DMS153 (cell line): ENCODE results near the gene ADRB2.
"Not testable (repeated sequence)": the region's sequence is repeated elsewhere in the genome, so short reads cannot be mapped to it uniquely, and the experiment has no call there.

Source experiments
- DNase-seq: peaks from one replicate; lab custom pipeline; 2025; lab: John Stamatoyannopoulos, UW

The ADRB2 gene

GRCh38 chr5:148856009-148856367, 29.6 kb downstream of the ADRB2 start:
- no peak for DNase-seq

GRCh38 chr5:148856424-148856823, 30.0 kb downstream of the ADRB2 start:
- no peak for DNase-seq

- DNase-seq = no peak
Observed at GRCh38 chr5:148857474-148857873, 31.1 kb downstream of the ADRB2 start.

- no peak for DNase-seq
Observed at GRCh38 chr5:148858106-148858505, 31.7 kb downstream of the ADRB2 start.

DNA sequence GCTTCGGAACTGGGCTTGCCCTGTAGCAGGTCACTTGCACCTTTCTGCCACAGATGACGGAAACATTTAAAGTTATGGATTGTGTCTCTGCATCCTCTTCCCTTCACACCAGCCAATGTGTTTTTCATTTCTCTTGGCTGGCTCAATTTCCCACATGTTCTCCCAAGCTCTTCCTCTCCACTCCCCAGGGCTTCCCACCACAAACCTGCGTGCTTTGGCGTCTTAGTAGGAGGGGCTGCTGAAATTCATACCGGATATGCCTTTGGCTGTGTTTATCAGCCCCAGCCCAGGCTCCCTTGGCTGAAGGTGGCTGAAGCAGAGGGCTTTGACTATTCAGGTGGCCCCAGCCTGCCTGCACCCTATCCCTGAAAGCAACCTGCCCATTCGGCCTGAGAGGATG, 32.1 kb downstream of the ADRB2 start:
- no peak for DNase-seq

GRCh38 chr5:148859703-148860102, 33.3 kb downstream of the ADRB2 start:
- no peak for DNase-seq

- no peak for DNase-seq
Observed at GRCh38 chr5:148860599-148860998, 34.2 kb downstream of the ADRB2 start.

GRCh38 chr5:148861088-148861487, 34.7 kb downstream of the ADRB2 start:
- DNase-seq = no peak

DNA sequence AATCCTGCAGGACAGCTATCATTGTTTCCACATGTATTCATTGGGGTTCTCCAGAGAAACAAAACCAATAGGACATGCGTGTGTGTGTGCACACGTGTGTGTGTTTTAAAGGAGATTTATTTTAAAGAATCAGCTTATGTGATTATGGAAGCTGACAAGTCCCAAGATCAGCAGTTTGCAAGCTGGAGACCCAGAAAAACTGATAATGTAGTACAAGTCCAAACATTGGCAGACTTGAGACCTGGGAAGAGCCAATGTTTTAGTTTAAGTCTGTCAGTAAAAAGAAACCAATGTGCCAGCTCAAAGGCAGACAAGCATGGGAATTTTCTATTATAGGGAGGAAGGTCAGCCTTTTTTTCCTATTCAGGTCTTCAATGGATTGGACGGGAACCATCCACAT, 35.3 kb downstream of the ADRB2 start:
- no peak for DNase-seq

DNA sequence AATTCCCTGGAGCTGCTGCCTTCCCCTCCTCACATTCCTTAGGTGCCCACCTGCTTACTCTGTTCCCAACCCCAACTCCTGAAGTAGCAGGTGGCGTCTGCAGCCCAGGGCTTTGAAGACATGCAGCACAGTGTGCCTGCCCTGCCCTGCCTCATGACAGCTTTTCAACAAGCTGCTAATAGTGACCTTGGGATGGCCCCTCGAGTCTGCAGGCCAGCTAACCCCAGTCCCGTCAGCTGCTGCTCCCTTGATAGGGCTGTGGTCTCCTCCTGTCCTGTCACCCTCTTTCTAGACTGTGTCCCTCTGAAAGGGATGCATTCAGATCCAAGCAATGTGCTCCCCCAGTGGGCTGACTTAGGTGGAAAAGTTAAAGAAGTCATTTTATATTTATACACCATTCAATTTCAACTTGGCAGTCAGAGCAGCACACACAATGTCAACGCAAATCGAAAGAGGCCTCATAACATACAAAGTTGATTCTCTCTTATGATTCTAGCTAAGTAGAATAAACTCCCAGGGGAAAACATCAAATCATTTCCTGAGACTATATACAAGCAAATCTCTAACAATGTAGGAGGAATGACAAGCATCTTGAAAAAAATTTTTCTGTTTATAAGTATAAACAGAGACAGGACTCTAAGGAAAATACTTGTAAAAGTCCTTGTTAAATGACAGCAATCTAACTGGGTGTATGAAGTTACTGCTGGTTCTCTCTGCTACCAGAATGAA, 37.9 kb downstream of the ADRB2 start:
- DNase-seq = no peak

DNA sequence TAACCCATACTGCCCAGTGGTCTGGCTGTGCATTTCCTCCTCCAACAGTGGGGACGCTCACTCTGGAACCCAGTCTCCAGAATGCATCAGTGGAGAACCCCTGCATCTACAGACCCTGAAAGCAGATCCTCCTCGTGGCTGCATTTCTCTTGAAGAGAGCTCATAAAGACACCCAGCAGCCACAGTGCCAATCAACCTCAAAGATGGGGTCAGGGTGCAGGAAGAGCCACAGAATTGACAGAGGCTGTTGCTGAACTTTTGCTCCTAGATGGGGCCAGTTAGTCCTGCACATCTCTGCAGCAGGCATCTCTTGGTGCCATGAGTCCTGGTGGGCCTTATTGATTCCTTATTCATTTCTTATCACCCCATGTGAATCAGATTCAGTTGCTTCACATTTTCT, 39.6 kb downstream of the ADRB2 start:
- DNase-seq = no peak

- DNase-seq = no peak
Observed at GRCh38 chr5:148873120-148873519, 46.7 kb downstream of the ADRB2 start.

- no peak for DNase-seq
Observed at GRCh38 chr5:148873690-148874485, 47.5 kb downstream of the ADRB2 start.

DNA sequence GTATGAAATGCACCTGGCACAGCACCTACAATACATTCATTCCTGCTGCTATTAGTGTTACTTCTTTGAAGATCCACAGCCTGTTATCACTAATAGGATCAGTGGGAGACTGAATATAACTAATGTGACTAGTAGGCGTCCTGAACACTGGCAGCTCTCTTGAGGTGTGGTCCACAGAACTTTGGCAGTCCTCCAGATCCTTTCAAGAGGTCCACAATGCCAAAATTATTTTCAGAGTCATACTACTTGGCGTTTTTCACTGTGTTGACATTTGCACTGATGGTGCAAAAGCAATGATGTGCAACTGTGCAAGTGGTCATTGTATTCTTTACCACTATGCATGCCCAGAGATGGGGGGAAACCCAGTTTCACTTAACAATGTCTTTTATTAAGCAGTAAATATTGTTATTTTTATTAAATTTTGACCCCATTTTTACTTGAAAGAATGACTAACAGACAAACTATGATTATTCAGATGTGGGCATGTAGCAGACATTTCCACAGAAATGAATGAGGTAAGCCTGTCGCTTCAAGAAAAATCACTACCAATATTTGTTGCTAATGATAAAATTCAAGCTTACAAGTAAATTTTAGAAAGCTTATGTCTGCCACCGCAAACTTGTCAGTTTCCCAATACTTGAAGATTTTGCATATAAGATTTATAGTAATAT, 48.9 kb downstream of the ADRB2 start:
- no peak for DNase-seq

- not testable (repeated sequence) for DNase-seq
Observed at GRCh38 chr5:148877436-148877835, 51.0 kb downstream of the ADRB2 start.
